B cell (primary cell): Measurements from ENCODE around the gene MRPS9. TPM values are rescaled to one million over a fixed set of nuclear protein-coding genes. Genes with fewer than 3 reads are reported as not detected.

Source experiments
- ATAC-seq: fragments of 200-7000 bp; cut with Tn5 transposase; one replicate; pipeline ENCODE4 v1.10.0; 2021; ENCODE audit warnings: low read depth, mild to moderate bottlenecking, moderate number of reproducible peaks, moderate library complexity
- CTCF ChIA-PET: fragments of 350-600 bp; sonication (Branson Sonifier 250); formaldehyde crosslinking; loops from one replicate; lab custom pipeline; 2021; ENCODE audit warnings: antibody characterized with exemption, inconsistent platforms; lab: Charles Lee
- POLR2A ChIA-PET: fragments of 350-600 bp; sonication (Branson Sonifier 250); formaldehyde crosslinking; loops from one replicate; lab custom pipeline; 2021; ENCODE audit warnings: antibody characterized with exemption; lab: Charles Lee
- DNase-seq: peaks from one replicate; pipeline ENCODE4 v3.0.0; 2013
- H2AFZ ChIP-seq: 2 replicates; pipeline ENCODE4 v1.6.1; 2012; ENCODE audit warnings: mild to moderate bottlenecking, low read depth, low read length; ENCODE audit not compliant: insufficient read depth, poor library complexity, severe bottlenecking
- H3K27ac ChIP-seq, 2 donors: 1 replicate in 1 of 2; 2 replicates in 1 of 2; pipeline ENCODE4 v1.5.1; 2012 to 2013; ENCODE audit warnings: low read length in 2 of 2, mild to moderate bottlenecking in 2 of 2, moderate library complexity in 1 of 2
- H3K27me3 ChIP-seq, 4 experiments: fragments of 200-600 bp in 1 of 4; sonication (generic) in 1 of 4; replicated peaks in 1 of 4; 1 replicate in 2 of 4; 2 replicates in 2 of 4; pipeline versions ENCODE4 v1.6.1 to v1.7.0; 2013 to 2016; ENCODE audit warnings: low read length in 3 of 4, mild to moderate bottlenecking in 2 of 4, mixed read lengths in 1 of 4, moderate library complexity in 1 of 4; ENCODE audit not compliant: insufficient read depth in 4 of 4, control insufficient read depth in 3 of 4; ENCODE audit errors: control extremely low read depth in 1 of 4
- H3K36me3 ChIP-seq, 2 experiments: replicated peaks in 1 of 2; 1 replicate in 1 of 2; 2 replicates in 1 of 2; pipeline versions ENCODE4 v1.6.1 to v1.7.1; 2013; ENCODE audit warnings: low read length in 1 of 2; ENCODE audit not compliant: insufficient read depth in 2 of 2, control insufficient read depth in 1 of 2; ENCODE audit errors: control extremely low read depth in 1 of 2, extremely low read depth in 1 of 2
- H3K4me1 ChIP-seq, 2 donors: fragments of 200-600 bp in 1 of 2; sonication (generic) in 1 of 2; 1 replicate in 1 of 2; 2 replicates in 1 of 2; pipeline versions ENCODE4 v1.5.1 to v1.6.1; 2013 to 2017; ENCODE audit warnings: low read length in 2 of 2; ENCODE audit not compliant: control insufficient read depth in 2 of 2, insufficient read depth in 2 of 2
- H3K4me2 ChIP-seq: replicated peaks from 2 replicates; pipeline ENCODE3; 2012; ENCODE audit warnings: mild to moderate bottlenecking, low read depth, low read length; ENCODE audit not compliant: poor library complexity, severe bottlenecking
- H3K4me3 ChIP-seq, 5 experiments: fragments of 200-600 bp in 1 of 5; sonication (generic) in 1 of 5; 1 replicate in 3 of 5; 2 replicates in 2 of 5; pipeline versions ENCODE4 v1.5.1 to v1.7.0; 2011 to 2016; ENCODE audit warnings: low read length in 4 of 5, mild to moderate bottlenecking in 4 of 5, low read depth in 2 of 5, control low read depth in 1 of 5, moderate library complexity in 1 of 5; ENCODE audit not compliant: insufficient read depth in 1 of 5; ENCODE audit errors: control extremely low read depth in 1 of 5, extremely low read depth in 1 of 5
- H3K79me2 ChIP-seq: fragments of 200-600 bp; sonication (generic); one replicate; pipeline ENCODE4 v1.6.0; 2016; ENCODE audit warnings: low read length; ENCODE audit not compliant: control insufficient read depth, insufficient read depth
- H3K9ac ChIP-seq: fragments of 200-600 bp; sonication (generic); 2 replicates; pipeline ENCODE4 v1.6.1; 2017; ENCODE audit warnings: mild to moderate bottlenecking, low read length, moderate library complexity
- H3K9me3 ChIP-seq, 3 donors: one replicate each; pipeline versions ENCODE4 v1.6.1 to v1.7.1; 2013; ENCODE audit warnings: low read length in 2 of 3; ENCODE audit not compliant: control insufficient read depth in 2 of 3, insufficient read depth in 1 of 3; ENCODE audit errors: control extremely low read depth in 1 of 3
- H4K20me1 ChIP-seq: 2 replicates; pipeline ENCODE4 v1.6.0; 2012; ENCODE audit warnings: mild to moderate bottlenecking, low read length; ENCODE audit not compliant: insufficient read depth, control insufficient read depth, poor library complexity, severe bottlenecking
- H3K27ac Mint-ChIP-seq: one replicate; pipeline ENCODE4 v1.8.0; 2021; ENCODE audit warnings: mixed read lengths
- H3K27me3 Mint-ChIP-seq: one replicate; pipeline ENCODE4 v1.8.0; 2021; ENCODE audit warnings: mixed read lengths
- H3K4me1 Mint-ChIP-seq: one replicate; pipeline ENCODE4 v1.8.0; 2021; ENCODE audit warnings: mixed read lengths
- H3K4me3 Mint-ChIP-seq: one replicate; pipeline ENCODE4 v1.8.0; 2021; ENCODE audit warnings: mixed read lengths
- H3K9me3 Mint-ChIP-seq: one replicate; pipeline ENCODE4 v1.8.0; 2022; ENCODE audit warnings: mixed read lengths; ENCODE audit not compliant: insufficient read depth
- CTCF ChIP-seq: fragments of 200-600 bp; IDR thresholded peaks from one replicate; pipeline ENCODE4 v1.8.0; 2022; ENCODE audit warnings: antibody characterized with exemption, mild to moderate bottlenecking
- EZH2 ChIP-seq: IDR thresholded peaks from 2 replicates; pipeline ENCODE4 v1.6.1; 2012; ENCODE audit warnings: borderline replicate concordance, low read depth, mild to moderate bottlenecking, moderate library complexity, low read length; ENCODE audit not compliant: insufficient read depth, poor library complexity, severe bottlenecking
- WGBS: methylation state at CpG from one replicate; pipeline ENCODE4 v1.1.5; 2013; ENCODE audit warnings: missing lambda C conversion rate; ENCODE audit not compliant: insufficient coverage; 5-methylcytosine and 5-hydroxymethylcytosine counted together
- intact Hi-C: fragments of 100-400 bp; cut with micrococcal nuclease; formaldehyde crosslinking; loops from one replicate; pipeline ENCODE4 v1.10.0; 2022
- polyA plus RNA-seq: library from polyadenylated mRNA; depleted of rRNA; stranded (reverse); fragments of >200 nt; gene quantifications from 2 replicates; pipeline ENCODE4 v1.2.3, GENCODE V29; 2012
- total RNA-seq, 2 donors: library from RNA; stranded (reverse); fragments of 120-200 nt in 1 of 2; gene quantifications; 1 replicate in 1 of 2; 2 replicates in 1 of 2; pipeline versions ENCODE4 v1.2.3 to v1.2.4, GENCODE V29; 2013 to 2022

The MRPS9 gene
- total and polyA plus RNA-seq, 2 donors (not counting 1 experiment from before 2014, with no cell fraction given) = 13.0 to 19.8 TPM

DNA sequence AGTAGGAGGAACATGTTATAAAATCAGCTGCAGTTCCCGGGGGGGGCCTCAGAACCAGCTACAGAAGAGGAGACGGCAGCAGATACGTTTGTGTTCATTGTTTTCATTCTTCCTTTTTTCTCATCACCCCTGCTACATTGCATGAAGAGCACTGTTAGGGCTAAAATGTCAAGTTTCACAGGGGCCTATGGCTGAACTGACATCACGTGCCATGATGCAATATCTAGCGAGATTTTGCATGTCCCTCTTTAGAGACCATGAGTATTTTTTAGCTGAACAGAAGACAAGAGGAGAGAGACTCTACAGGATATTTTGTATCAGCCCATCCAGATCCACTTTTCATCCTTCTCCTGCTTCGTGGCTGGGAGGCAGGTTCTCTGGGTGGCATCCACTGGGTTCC, 97.6 kb downstream of the MRPS9 start:
- ChIA-PET CTCF (interaction anchor here (3.3 kb wide), 1 partner anchor 20 kb away, joined by 12 read pairs; no protein-coding TSS in a partner anchor), POLR2A (no interaction called here)
- no peak for ATAC-seq
- Mint-ChIP-seq H3K9me3 (no peaks in the 10 kb centered on the region), H3K27ac (no peak overlapping the region), H3K27me3 (peaks cover 7% of the 10 kb centered on the region), H3K4me3 (no peak overlapping the region), H3K4me1 (peaks cover 2% of the 10 kb centered on the region)
- no peak for DNase-seq
- Histone ChIP-seq H3K9me3 (peaks cover 0 to 1% (median 0%) of the 10 kb centered on the region in 3 donors), H3K4me3 (no peak overlapping the region), H3K27ac (no peak overlapping the region), H4K20me1 (no peaks in the 10 kb centered on the region), H3K4me2 (no peak overlapping the region), H3K79me2 (no peaks in the 10 kb centered on the region), H2AFZ (no peak overlapping the region), H3K27me3 (no peaks in the 10 kb centered on the region), H3K4me1 (peaks cover 0 to 2% of the 10 kb centered on the region in 2 donors), H3K36me3 (no peaks in the 10 kb centered on the region), H3K9ac (no peak overlapping the region)
- no peak for TF ChIP-seq CTCF
- TF ChIP-seq EZH2 = no peak
- WGBS = 96% methylated on average over 3 of the region's 6 CpGs
- intact Hi-C loops = no loop called here

GRCh38 chr2:105136394-105136793, 98.5 kb downstream of the MRPS9 start:
- Histone ChIP-seq H3K4me1 (peaks cover 4% of the 10 kb centered on the region in 2 donors), H3K4me2 (no peak overlapping the region), H3K79me2 (no peaks in the 10 kb centered on the region), H3K9ac (no peak overlapping the region), H2AFZ (no peak overlapping the region), H3K9me3 (no peaks in the 10 kb centered on the region), H3K36me3 (no peaks in the 10 kb centered on the region), H4K20me1 (no peaks in the 10 kb centered on the region), H3K4me3 (no peak overlapping the region), H3K27me3 (no peaks in the 10 kb centered on the region), H3K27ac (no peak overlapping the region)
- WGBS = 100% methylated on average over 3 of the region's 4 CpGs
- Mint-ChIP-seq H3K9me3 (no peaks in the 10 kb centered on the region), H3K4me1 (peaks cover 8% of the 10 kb centered on the region), H3K27ac (no peak overlapping the region), H3K4me3 (no peak overlapping the region), H3K27me3 (peaks cover 7% of the 10 kb centered on the region)
- ATAC-seq = no peak
- no peak for TF ChIP-seq CTCF
- TF ChIP-seq EZH2 = no peak
- POLR2A ChIA-PET = no interaction called here
- CTCF ChIA-PET = interaction anchor here (0.7 to 3.3 kb wide), 3 partner anchors 21 to 102 kb away, joined by 3 to 12 read pairs (median 3); no protein-coding TSS in a partner anchor
- no peak for DNase-seq
- intact Hi-C loops = no loop called here
